ENCODE results near the gene GPR176.

Gene GPR176, protein sequence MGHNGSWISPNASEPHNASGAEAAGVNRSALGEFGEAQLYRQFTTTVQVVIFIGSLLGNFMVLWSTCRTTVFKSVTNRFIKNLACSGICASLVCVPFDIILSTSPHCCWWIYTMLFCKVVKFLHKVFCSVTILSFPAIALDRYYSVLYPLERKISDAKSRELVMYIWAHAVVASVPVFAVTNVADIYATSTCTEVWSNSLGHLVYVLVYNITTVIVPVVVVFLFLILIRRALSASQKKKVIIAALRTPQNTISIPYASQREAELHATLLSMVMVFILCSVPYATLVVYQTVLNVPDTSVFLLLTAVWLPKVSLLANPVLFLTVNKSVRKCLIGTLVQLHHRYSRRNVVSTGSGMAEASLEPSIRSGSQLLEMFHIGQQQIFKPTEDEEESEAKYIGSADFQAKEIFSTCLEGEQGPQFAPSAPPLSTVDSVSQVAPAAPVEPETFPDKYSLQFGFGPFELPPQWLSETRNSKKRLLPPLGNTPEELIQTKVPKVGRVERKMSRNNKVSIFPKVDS

DNA sequence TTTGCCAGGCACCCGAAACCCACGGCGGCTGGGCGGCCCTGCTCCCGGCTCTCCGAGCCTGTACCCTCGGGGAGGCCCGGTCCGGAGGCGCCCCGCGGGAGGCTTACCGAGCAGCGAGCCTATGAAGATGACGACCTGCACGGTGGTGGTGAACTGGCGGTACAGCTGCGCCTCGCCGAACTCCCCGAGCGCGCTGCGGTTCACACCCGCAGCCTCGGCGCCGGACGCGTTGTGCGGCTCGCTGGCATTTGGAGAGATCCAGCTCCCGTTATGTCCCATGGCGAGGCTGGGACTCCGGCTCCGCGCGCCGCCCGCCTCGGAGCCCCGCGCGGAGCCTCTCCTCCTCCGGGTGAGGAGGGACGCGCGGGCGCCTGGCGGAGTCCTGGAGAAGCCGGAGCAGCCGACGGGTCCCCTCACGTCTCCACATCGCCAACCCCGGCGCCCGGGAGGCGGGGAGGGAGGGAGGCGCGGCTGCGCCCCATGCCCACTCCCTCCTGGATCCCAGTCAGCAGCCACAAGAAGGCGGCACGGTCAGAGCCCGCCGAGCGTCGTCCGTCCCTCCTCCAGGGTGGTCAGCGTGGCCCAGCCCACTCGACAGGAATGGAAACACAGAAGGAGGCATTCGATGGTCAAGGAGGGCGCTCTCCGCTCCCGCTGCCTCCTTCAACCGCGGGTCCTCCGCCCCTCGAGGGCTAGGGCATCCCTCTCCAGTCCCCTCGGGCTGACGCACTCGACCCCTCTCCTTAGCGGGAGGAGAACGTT, at the start of gene GPR176:
Gene GPR176 (minus strand): TSS at position 519 of the 762 bp plus-strand sequence. CDS start 240 bp downstream, at position 279.
- DNase-seq (ENCODE audit: low spot score) = peak; percentile 76

DNA sequence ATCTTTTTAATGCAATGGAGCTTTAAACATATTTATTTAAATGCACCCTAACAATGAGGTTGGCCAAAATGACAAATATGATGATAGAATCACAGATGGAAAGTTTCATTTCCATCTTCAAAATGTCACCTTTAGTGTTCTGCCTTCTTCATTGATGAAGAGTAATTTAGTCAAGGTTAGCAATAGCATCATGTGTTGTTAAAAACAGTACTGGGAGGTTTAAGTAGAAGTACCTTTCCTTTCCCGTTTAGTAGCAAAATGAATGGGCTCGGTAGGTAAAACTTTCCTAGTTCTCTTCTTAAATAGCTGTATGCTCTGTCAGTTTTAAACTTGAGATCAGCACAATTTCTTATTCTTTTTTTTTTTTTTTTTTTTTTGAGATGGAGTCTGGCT, 48.9 kb upstream of the GPR176 start:
- no peak for DNase-seq (ENCODE audit: low spot score)

- no peak for DNase-seq (ENCODE audit: low spot score)
Measured at GRCh38 chr15:39968273-39969001, 48.4 kb upstream of the GPR176 start.

GRCh38 chr15:39966521-39966920, 46.5 kb upstream of the GPR176 start:
- DNase-seq (ENCODE audit: low spot score) = no peak

- no peak for DNase-seq (ENCODE audit: low spot score)
Measured at GRCh38 chr15:39963786-39964185, 43.7 kb upstream of the GPR176 start.

DNA sequence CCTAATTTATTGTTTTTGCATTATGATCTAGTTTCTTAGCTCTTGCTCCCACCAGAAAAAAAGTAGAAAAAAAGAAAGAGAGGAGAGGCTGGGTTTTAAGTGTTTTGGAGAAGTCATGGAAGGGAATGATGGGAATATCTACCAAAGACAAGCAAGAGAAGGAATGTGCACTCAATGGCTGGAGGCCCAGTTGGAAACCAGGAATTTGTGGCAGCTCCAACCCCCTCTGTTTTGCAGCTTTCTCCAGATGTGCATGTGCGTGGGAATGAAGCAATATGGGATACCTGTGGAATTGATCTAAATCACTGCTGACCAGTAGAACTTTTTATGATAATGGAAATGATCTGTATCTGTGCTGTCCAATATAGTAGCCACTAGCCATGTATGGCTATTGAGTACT, 41.0 kb upstream of the GPR176 start:
- DNase-seq (ENCODE audit: low spot score) = no peak

- DNase-seq (ENCODE audit: low spot score) = no peak
Measured at GRCh38 chr15:39960411-39960810, 40.3 kb upstream of the GPR176 start.

GRCh38 chr15:39959411-39959810, 39.3 kb upstream of the GPR176 start:
- DNase-seq (ENCODE audit: low spot score) = no peak

DNA sequence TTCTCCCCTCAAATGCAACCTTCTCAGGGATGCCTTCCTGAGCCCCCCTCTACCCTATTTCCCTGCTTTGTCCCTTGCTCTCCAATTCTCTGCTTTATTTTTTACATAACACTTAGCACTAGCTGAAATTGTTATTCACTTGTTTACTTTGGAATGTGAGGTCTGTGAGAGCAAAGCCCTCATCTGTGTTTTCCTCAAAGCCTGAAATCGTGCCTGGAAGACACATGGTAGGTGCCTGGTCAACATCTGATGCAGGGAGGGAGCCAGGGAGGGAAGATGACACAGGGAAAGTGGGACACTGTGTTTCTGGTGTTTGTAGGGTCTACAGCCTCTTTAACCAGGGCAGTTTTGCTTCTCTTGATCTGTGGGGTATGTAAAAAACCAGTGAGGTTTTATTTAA, 37.4 kb upstream of the GPR176 start:
- DNase-seq (ENCODE audit: low spot score) = no peak

GRCh38 chr15:39953521-39953920, 33.5 kb upstream of the GPR176 start:
- no peak for DNase-seq (ENCODE audit: low spot score)

- DNase-seq (ENCODE audit: low spot score) = no peak
Measured at GRCh38 chr15:39951561-39951960, 31.5 kb upstream of the GPR176 start.

- DNase-seq (ENCODE audit: low spot score) = no peak
Measured at GRCh38 chr15:39948817-39949216, 28.8 kb upstream of the GPR176 start.

GRCh38 chr15:39947401-39948197, 27.5 kb upstream of the GPR176 start:
- no peak for DNase-seq (ENCODE audit: low spot score)

DNA sequence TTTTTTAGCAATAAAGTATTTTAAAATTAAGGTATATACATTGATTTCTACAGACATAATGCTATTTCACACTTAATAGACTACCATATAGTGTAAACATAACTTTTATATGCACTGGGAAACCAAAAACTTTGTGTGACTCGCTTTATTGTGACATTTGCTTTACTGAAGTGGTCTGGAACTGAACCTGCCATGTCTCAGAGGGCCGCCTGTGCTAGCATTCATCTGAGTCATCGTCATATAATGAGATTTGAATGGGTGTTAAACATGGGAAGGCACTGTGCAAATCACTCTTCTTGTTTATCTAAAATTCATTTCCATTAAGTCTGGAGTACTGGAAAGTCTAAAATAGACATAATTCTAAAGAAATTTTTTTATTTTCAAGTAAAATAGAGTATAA, 26.8 kb upstream of the GPR176 start:
- no peak for DNase-seq (ENCODE audit: low spot score)

GRCh38 chr15:39944726-39945125, 24.7 kb upstream of the GPR176 start:
- DNase-seq (ENCODE audit: low spot score) = no peak

- DNase-seq (ENCODE audit: low spot score) = no peak
Measured at GRCh38 chr15:39942753-39943150, 22.7 kb upstream of the GPR176 start.

DNA sequence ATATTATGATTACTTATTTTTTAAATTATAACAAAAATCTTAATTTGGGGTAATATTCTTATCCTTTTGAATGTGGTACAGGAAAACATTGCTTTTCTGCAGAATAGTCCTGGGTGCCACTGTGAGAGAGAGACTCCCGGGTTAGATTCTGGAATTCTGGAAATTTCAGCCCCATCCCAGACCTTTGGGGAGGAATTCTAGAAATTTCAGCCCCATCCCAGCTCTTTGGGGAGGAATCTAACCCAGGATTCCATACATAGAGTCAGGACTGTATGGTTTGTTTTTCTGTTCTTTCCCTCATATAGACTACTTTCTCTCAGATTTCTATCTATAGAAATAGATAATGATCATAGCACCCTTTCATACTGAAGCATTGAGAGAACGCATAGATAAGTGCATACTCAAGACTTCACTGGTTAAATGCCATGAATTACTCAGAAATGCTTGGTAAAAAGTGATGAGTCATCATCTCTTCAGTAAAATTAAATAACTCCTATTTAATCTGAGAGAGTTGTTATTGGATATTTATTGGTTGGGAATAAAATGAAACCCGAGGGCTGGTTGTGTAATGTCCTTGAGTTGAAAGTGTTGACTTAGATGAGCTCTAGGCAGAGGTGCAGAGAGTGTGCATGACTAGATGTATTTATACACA, 22.2 kb upstream of the GPR176 start:
- DNase-seq (ENCODE audit: low spot score) = no peak

DNA sequence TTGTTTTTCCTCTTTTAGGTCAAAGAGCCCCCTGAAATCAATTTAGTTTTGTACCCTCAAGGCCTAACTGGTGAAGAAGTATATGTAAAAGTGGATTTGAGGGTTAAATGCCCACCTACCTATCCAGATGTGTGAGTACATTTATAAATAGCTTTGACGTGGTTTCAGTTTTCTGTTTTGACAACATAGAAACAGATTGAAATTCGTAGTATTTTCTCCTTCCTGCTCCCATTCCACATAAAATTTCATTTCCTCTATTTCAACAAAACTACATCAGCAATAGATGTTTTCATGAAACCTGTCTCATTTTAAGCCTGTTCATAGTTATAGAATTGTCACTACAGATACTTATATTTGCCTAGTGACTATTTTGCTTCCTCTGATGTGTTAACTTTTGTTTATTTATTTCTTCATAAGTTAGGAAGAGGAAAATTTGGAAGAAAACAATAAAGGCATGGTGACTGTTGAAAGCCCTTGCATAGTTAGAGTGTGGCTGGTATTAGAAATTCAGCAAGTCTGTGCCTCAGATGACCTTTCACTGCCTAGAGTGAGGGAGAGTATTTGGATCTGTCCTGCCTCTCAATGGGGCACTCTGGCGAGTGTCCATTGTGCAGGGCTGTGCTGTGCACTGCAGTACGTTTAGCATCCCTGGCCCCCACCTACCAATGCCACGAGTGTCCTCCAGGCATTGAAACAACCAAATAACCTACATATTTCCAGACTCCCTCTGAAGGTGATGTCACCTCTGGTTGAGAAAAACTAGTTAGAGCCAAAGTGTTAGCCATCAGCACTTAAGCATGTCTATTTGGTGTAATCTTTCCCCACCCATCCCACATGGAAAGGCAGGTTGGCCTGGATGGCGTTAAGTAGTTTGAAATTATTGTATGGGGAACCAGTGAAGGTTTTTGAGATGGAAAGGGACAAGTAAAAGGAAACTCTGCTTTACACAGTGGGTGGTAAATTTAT, 19.7 kb upstream of the GPR176 start:
- no peak for DNase-seq (ENCODE audit: low spot score)

GRCh38 chr15:39937696-39938095, 17.6 kb upstream of the GPR176 start:
- no peak for DNase-seq (ENCODE audit: low spot score)

DNA sequence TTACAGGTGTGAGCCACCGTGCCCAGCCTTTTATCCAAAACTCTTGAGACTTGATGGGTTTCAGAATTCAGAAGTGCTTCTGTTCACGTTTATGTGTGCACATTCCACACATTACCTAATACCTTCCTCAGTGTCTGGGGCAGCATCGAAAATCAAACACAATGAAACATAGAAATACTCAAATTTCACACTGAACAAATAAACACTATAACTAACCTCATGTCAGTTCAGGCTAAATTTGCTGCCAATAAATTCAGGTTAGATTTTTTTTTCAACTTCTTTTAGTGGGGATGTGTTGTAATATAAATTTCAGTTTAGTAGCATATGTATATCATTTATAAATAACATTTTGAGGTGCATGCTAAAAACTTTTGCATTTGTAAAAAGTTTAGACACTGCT, 16.6 kb upstream of the GPR176 start:
- DNase-seq (ENCODE audit: low spot score) = no peak
